ENCODE data around the gene EFNA5.

Gene EFNA5

DNA sequence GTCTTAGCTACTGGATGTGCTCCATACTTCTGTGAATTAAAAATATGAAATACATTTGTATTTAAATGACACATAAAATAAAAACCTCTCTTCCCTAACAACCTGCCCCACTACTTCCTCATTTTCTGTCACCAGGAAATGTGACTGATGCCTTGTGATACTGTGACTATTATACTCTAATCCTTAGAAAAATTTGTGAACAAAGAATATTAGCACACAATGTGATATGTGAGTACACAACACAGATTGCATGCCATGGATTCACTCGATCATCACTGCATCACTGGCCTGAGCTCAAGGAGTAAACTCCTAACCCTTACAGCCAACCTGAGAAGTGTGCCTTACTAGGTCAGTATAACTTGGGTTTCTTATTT, 281.0 kb downstream of the EFNA5 start:
- DNase-seq (ENCODE audit: low spot score), result no peak

DNA sequence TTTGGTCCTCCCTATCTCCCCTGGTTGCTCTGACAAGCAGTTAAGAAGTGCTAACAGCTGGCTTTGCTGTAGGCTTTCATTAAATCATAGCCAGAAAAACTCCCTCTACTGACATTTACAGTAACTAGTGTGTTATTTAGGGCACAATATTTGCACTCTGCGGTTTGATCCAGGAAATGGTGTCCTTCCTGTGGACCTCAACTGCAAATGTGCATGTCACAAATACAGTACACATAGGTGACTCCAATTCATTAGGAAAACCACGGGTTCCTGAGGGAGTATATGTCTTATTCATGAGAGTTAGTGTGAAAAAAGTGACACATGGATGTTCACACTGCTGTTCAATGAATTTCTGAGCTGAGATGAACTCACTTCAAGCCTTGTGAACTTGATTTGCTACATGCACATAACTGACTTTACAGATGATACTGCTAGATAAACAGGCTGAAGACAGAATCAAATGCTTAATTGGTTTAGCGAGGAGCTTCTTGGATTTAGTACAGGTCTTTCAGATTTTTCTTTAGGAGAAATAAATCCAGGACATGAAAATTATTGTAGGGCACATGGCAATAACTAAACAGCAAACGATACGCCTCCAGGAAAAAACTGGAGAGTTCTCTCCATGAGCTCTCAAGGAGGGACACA, 281.5 kb downstream of the EFNA5 start:
- DNase-seq (ENCODE audit: low spot score), result no peak

DNA sequence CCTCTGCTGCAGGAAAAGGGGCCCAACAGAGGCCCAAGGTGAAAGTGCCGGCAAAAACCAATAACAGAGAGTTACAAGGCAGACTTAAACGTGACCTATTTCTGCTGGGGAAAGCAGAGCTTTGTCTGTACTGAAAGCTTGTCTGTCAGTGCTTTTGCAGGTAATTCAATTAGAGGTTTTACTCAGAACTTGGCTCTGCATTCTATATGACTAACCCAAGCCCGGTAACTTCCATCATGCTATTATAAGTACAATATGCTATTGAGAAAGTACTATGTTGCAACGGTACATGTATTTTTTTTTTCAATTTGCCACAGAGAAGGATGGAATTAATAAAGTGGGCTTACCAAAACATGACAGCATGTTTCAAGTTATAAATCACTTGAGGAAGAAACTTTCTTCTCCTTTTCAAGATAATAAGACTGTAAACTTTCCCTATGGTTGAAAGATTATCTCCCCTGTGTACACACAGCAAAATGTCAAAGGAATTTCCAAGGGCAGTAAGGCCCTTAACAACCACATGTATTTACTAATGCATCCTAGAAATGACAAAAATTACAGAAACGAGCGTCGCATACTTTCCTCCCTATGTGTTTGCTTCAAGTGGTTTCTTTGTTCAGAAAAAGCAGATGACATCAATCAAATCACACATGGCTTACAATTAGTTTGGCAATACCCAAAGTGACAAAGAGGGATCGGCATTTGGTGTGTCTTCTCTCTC, 282.4 kb downstream of the EFNA5 start:
- DNase-seq (ENCODE audit: low spot score), result no peak

DNA sequence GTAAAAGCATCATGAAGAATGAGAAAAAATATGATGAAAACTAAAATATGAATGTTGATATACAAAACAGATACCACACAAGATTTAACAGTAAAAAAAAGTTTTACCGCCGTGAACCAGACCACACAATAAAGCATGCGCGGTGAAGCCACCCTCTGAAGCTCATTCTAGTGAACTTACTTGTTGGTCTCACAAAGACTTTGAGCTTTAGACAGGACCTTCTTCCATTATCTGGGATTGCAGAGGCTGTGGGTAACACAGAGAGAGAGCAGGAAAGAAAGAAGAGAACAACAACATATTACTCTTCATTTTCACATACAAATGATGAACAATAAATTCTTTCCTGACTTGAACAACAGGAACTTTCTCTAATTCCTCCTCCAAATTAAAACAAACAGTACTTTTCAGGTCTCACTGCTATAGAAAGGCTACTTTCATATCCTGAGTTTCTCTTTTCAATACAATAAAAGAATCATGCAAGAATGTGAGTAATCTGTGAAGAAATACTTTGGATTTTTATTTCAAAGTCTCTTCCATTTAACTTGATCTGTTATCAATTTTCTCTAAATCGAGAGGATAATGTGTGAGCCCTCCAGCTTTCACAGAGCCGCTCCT, 283.1 kb downstream of the EFNA5 start:
- no peak for DNase-seq (ENCODE audit: low spot score)

DNA sequence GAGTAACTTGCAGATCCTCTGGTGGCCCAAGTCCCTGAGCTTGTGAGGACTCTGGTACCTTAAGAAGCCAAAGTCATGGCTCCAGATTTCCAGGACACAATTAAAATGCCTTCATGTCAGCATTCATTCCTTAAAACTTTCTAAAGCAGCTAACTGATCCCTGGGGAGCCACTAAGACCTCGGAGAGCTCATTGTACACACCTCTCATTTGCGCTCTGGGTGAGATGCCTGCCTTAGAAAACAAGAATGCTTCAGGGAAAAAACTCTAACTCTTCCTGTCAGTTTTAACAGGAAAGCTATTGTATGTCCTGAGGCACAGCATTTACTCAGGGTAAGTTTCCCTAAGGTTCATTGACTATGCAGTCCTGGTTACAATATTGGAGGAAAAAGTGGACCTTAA, 285.0 kb downstream of the EFNA5 start:
- DNase-seq (ENCODE audit: low spot score), result no peak

DNA sequence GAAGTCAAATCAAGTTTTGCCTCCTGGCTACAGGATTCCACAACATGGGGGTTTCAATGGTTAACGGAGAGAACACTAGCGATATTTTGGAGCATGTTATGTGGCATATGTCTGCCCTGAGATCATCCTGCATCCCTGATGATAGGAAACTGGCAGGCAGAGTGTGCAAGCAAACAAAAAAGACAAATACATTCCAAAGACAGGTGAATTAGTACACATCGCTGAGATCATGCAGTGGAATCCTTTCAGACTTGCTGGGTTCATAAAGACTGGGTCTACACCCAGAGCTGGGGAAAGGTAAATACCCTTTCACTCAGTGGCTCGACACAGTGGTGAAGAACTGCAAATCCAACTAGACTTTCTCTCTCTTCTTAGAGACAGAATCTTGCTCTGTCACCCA, 286.5 kb downstream of the EFNA5 start:
- DNase-seq (ENCODE audit: low spot score), result no peak

DNA sequence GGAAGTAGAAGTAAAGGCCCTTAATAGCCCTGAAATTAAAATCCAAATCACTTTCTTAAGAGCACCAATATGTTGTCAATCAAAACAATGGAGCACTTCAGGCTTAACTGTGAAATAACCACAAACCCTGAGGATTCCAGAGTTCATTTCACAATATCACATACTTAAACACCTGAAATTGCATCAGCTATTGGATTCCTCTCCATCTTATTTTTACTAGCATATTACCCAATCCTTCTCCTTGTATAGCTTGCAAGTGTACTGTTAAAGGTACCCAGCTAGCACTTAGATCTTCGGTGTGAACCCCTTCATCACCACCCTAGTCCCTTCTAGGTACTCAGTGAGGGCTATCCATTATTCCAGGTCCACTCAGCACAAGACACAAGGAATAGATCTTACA, 287.3 kb downstream of the EFNA5 start:
- DNase-seq (ENCODE audit: low spot score), result no peak

DNA sequence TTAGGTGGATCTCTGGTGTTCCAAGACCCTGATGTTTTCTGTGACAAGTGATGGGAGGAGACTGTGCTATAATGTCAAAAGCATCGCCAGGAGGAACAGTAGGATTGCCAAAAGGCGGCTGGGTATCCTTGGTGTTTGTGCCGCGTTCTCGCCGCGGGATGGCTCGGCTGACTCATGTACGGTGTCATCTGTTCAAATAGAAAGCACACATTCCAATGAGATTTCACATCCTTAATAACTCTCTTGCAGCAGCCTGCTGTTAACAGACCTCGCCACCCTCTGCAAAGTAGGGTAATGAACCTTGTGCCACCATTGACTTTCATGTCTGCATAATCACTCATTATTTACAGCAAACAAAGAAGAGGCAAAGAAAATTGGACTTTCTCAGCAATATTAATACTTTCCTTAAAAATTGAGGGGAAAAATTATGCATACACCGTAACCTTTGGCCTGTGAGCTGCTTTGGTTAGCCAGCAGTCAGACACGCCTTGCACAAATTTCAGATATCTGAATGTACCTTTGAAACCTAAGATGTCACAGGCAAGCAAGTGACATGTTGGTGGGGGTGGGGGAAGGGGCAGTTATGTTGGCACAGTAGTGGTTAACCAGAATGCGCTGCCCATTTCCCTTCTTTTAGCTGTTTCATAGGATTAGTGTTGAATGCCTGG, 289.4 kb downstream of the EFNA5 start:
- DNase-seq (ENCODE audit: low spot score), result no peak

DNA sequence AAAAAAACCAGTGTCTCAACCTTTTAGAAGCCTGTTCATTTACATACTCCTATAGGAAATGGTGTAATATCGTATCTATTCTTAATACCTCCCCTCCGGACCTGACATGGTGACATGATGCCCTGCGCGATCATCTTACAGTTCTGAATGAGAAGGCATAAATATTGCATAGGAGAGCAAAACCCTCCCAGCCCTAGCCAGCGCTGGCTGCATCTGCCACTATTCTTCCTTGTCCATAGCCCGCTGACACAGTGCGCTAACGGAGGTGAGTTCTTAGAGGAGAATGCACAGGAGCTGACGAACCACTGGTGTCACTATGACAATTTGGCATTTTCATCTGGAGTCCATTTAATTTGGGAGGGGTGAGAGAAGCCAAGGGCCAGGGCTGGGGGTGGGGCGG, 290.1 kb downstream of the EFNA5 start:
- no peak for DNase-seq (ENCODE audit: low spot score)

DNA sequence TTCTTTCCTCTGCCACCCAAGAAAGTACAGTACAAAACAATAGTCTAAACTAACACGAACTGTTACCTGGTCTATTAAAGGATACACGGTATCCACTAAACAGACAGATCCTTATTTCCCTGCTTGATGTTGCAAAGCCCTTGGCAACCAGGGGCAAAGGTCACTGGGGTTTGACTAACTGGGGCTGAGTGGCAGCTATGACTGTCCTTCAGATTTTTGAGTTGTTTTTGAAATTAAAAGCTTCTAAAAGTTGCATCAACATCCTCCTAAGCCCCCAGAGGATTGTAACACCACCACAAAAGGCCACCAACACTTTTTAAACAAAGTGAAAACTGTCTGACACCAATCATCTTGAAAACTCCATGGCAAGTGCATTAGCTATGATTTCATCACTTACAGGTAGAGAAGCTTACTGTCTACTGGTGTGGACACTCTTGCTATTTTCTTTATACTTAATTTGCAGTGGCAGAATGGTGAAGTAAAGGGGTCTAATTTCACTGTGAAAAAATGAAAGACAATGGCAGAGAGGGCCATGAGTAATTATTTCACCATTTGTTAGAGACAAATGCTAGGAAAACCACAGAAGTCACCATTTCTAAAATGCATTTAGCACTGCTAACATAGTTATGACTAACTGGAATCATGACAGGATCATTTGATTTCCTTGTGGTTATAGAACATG, 292.4 kb downstream of the EFNA5 start:
- DNase-seq (ENCODE audit: low spot score), result no peak

DNA sequence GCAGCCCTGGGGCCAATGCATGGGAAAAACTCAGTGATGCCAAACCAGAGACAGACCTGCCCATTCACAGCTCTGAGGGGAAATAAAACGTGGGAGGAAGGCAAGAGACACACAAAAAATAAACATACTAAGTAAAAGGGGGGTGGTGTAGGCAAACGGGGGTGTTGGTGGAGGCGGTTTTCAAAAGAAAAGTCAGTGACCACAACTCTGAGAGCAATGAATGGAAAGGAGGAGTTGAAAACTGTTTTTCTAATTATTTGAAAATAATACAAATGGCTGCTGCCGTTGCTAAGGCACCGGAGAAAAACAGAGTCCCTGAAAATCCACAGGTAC, 293.5 kb downstream of the EFNA5 start:
- no peak for DNase-seq (ENCODE audit: low spot score)

DNA sequence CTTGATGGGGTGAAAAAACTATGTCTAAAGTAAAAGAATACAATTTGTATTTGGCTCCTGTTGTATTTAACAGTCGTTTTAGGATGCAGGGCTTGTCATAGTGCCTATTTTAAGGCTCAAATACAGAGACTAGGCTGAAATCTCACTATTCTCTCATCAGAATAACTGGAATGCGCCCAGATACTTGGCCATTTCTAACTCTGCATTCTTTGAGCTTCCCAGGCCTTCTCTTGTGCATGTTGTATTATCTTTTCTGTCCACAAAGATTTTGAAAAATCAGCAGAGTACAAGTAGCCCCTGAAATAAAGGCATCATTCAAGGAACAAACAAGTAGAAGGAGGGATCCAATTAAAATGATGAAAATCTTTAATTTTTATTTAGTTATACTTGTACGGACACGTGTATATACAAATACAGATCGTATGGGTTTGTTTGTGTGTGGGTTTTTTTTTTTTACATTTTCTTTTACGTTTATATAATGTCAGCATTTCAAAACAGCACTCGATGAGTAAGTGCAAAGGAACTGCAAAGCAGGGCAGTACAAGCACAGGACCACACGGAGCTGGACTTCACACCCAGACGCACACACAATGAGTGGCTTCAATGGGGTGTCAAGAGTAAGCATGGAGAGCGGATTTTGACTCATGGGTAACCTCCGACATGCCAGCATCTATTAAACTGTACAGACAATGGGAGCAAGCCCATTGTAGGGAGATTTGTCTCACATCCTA, 294.0 kb downstream of the EFNA5 start:
- DNase-seq (ENCODE audit: low spot score), result no peak

DNA sequence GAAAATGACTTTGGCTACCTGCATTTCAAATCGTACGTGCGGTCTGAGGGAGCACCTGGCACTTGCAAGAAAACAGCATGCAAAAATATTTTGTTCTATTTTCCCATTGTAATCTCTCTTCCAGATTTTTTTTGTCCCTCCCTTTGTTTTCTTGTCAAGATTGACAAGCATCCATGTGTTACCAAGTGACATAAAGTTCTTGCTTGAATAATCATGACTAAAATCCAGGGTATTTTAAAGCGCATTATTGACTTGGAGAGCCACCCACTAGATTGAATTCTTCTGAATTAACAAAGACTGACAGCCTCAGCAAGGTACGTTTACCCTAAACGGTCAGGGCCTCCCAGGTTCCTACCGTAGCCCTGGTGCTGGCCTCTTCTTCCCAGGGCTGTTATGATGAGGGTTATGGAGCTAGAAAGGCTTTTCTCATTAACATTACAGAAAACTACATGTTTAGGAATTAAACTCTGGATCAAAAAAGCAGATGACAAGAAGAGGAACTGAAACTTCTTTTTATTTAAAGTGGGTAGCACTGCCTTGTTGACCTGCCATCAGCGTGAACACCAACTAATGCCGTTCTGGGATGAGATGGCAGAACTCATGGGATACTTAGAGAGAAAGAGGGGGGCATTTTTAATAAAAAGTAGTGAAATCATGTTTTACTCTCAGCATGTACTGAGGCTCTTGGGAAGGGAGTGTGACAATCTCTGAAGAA, 297.0 kb downstream of the EFNA5 start:
- DNase-seq (ENCODE audit: low spot score), result no peak

DNA sequence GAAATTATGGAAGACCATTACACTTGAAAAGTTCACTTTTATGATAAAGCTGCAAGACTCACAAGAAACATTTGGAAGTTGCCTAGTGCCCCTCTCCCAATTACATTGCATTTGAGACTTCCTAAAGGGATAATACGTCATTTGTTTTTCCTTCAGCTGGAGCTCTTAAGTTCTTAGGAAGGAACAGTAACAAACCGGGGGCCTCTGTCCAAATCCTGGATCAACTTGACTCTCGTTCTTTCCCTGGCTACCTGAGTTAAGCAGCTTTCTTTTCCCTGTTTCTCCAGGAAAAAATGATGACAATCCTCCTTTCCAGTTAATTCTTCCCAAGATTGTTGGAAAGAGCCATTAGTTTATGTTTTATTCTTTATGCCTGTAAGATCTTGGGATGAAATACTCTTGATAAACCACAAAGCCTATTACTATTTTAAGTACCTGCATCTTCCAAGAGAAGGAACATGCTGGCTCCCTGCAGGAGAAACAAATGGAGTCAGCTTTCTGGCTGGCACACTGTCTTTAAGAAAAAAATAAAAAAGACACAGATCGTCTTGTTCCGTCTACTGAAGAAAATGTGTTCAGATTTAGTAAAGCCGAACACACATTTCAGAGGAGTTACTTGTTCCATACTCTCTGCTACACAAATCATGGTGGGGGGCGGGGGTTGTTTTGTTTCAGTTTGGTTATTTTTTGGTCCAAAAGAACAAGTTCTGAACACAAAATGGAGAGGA, 297.9 kb downstream of the EFNA5 start:
- no peak for DNase-seq (ENCODE audit: low spot score)

DNA sequence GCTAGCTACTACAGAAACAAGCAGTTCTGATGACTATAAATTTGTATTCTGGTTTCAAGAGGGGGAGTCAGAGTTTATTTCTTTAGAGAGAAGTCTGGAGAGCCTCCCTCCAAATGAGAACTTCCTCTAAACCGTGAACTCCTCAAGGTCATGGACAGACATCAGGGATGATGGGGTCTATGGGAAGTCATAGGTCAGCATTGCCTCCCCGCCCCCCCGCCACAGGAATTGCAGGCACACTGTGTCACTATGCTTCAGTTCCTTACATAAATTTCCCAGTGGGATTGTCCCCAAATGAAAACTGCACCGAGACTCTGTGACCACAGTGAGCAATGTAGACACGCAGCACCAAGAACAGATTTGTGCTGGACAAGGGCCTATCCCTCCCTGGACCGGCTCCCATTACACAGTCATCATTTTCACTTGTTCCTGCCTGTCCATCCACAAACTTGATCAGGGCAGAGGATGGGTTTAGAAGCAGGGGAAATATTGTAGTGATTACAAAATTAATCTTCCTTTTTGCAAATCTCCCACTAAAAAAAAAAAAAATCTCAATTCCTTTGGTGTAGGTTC, 300.3 kb downstream of the EFNA5 start:
- no peak for DNase-seq (ENCODE audit: low spot score)

DNA sequence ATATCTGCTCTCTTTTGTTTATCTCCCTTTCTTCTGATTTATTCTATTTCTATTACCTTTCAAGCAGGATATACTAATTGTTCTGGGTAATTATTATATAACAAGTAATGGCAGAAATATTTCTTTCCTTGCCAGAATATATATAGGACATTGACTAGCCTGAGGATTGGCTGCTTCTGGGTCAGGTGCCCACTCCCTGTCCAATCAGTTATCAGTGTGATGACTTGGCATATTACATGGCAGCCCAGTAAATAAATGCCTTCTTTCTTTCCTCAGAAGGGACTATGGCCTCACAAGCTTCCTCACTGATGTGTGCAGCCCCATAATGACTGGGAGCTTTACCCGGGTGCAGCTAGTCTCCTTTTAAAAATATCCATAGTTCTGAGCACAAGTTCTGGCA, 301.1 kb downstream of the EFNA5 start:
- no peak for DNase-seq (ENCODE audit: low spot score)

DNA sequence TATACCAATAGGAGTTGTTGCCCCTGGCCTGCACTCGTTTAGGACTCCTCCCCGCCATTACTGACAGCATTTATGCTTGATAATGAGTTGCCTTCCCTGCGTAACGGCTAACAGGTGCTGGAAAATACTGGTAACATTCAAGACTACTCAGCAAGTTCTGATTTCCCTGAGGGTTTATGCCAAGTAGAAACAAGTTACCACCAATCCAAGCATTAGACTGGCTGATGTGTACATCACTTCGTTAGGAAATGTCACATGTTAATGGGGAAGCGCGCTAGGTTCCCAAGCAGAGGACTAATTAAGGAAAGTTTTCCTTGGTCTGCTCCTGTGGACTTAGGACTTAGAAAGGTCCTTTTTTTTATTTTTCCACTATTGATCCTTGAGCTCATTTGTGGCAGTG, 302.1 kb downstream of the EFNA5 start:
- no peak for DNase-seq (ENCODE audit: low spot score)

DNA sequence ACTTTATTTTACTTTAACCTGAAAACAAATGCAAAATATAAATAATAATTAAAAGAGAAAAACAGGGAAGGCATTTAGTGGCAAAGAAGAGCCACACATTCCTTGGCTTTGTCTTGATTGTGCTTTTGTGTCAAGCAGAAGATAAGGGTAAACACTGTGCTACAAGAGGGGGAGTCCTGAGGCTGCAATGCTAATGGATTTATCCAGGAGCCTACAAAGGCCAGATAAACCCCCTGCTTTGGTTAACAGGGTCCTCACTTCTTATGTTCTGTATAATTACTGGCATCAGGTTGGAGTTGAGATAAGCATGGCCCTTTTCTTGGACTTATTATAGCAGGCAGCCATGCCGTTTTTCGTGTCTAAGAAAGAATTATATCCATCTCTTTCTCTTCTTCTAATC, 302.8 kb downstream of the EFNA5 start:
- DNase-seq (ENCODE audit: low spot score), result no peak

DNA sequence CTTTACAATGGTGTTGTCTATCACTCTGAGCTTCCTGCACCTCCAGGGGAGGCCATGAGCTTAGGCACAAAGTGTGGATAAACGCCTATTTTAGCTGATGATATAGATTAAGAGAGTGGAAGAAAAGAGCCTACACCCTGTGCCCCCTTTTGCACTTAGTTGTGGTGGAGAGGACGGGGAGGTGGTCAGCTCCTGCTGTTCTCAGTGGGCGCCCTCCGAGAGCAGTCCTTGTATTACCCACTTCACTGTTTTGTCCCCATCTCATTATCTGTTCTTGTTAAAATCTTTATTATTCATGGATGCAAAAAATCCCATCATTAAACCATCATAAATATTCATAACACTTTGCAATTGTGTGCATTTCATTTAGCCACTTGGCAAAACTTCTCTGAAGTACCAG, 303.3 kb downstream of the EFNA5 start:
- DNase-seq (ENCODE audit: low spot score), result no peak

Measured in putamen (tissue), 1 donor.